Body of pancreas (tissue), 4 donors: Measurements from ENCODE around the gene SNAPC2. TPM values are rescaled to one million over a fixed set of nuclear protein-coding genes. Genes with fewer than 3 reads are reported as not detected.

Source experiments
- ATAC-seq: fragments of 150-250 bp; one replicate; pipeline ENCODE4 v1.9.1; 2016
- DNase-seq, 4 donors: peaks; one replicate each; pipeline ENCODE4 v3.0.0-alpha.2; 2019
- H3K27ac ChIP-seq, 4 donors: fragments of 200-600 bp; sonication (generic); 1 replicate in 3 of 4; 2 replicates in 1 of 4; pipeline versions ENCODE4 v1.5.1 to v1.6.1; 2016 to 2019; ENCODE audit warnings: mild to moderate bottlenecking in 1 of 4, mixed read lengths in 1 of 4, moderate library complexity in 1 of 4
- H3K27me3 ChIP-seq, 2 donors: fragments of 200-600 bp; sonication (generic); one replicate each; pipeline ENCODE4 v1.6.0; 2016; ENCODE audit warnings: mild to moderate bottlenecking in 1 of 2
- H3K36me3 ChIP-seq, 2 donors: fragments of 200-600 bp; sonication (generic); replicated peaks in 1 of 2; 2 replicates each; pipeline ENCODE4 v1.5.1; 2016; ENCODE audit warnings: low read depth in 2 of 2; ENCODE audit not compliant: insufficient read depth in 1 of 2
- H3K4me1 ChIP-seq: fragments of 200-600 bp; sonication (generic); one replicate; pipeline ENCODE4 v1.6.0; 2016
- H3K4me3 ChIP-seq, 2 donors: fragments of 200-600 bp; sonication (generic); 1 replicate in 1 of 2; 2 replicates in 1 of 2; pipeline ENCODE4 v1.5.1; 2016 to 2019
- H3K9me3 ChIP-seq, 3 donors: fragments of 200-600 bp; sonication (generic); 1 replicate in 2 of 3; 2 replicates in 1 of 3; pipeline ENCODE4 v1.5.1; 2016
- CTCF ChIP-seq, 7 experiments: fragments of 450-650 bp in 4 of 7; fragments of 200-600 bp in 3 of 7; sonication (generic) in 3 of 7; IDR thresholded peaks; one replicate each; pipeline ENCODE4 v1.5.1; 2016 to 2019; ENCODE audit warnings: antibody characterized with exemption in 7 of 7
- POLR2A ChIP-seq, 3 donors: fragments of 450-650 bp; IDR thresholded peaks; one replicate each; pipeline ENCODE4 v1.6.1; 2016; ENCODE audit warnings: antibody characterized with exemption in 3 of 3, mild to moderate bottlenecking in 2 of 3
- WGBS, 2 donors: methylation state at CpG; one replicate each; pipeline ENCODE4 v1.1.5; 2017; 5-methylcytosine and 5-hydroxymethylcytosine counted together
- intact Hi-C: fragments of 100-400 bp; cut with DNase I; formaldehyde crosslinking; loops from one replicate; pipeline ENCODE4 v1.15.1; 2023
- total RNA-seq, 2 donors: library from RNA; depleted of rRNA; stranded (reverse); fragments of >200 nt; gene quantifications; one replicate each; pipeline ENCODE4 v1.1.0, GENCODE V29; 2016

The SNAPC2 gene
- total RNA-seq, 2 donors from 2014 or later = 6.3 to 9.1 TPM

- WGBS, 2 donors = 7 to 10% methylated on average over 4 to 20 of the region's 20 CpGs
- no peak for ATAC-seq
- TF ChIP-seq CTCF (IDR thresholded peaks at IDR 0.05) (no peak), POLR2A (IDR thresholded peaks at IDR 0.05) (no peak)
- peak in 2 of 4 donors; percentile 42 to 46 for DNase-seq
- Histone ChIP-seq H3K9me3 (no peaks in the 10 kb centered on the region), H3K36me3 (no peaks in the 10 kb centered on the region), H3K27ac (peak overlapping the region; percentile 72 to 91 (median 88)), H3K27me3 (no peaks in the 10 kb centered on the region), H3K4me1 (peaks cover 53% of the 10 kb centered on the region), H3K4me3 (peak overlapping the region; percentile 46 to 52)
- intact Hi-C loops = loop anchor here (10.0 kb wide), 1 partner anchor 48 kb away; no protein-coding TSS in a partner anchor
Observed at GRCh38 chr19:7902796-7903243, 17.3 kb upstream of the SNAPC2 start.

GRCh38 chr19:7903244-7904073, 16.7 kb upstream of the SNAPC2 start, which contains the start of gene MAP2K7:
Gene MAP2K7, plus strand, starts transcription at chr19:7903877. Its CDS starts 68 bp downstream, at chr19:7903945.
- H3K27me3 ChIP-seq = no peaks in the 10 kb centered on the region
- H3K36me3 ChIP-seq = no peaks in the 10 kb centered on the region
- H3K4me1 ChIP-seq = peaks cover 53% of the 10 kb centered on the region
- peak within 1 kb of the TSS; percentile 57 to 88 for H3K4me3 ChIP-seq
- intact Hi-C loops = loop anchor here (10.0 kb wide), 1 partner anchor 49 kb away; no protein-coding TSS in a partner anchor
- 0% methylated on average over 4 to 81 of the region's 89 CpGs for WGBS, 2 donors
- peak; percentile 92 for ATAC-seq
- peak; percentile 99 to 100 (median 100) for DNase-seq
- TF ChIP-seq CTCF (IDR thresholded peaks at IDR 0.05) (peak; percentile 11 to 84 (median 46)), POLR2A (IDR thresholded peaks at IDR 0.05) (peak; percentile 60 to 91 (median 90))
- H3K9me3 ChIP-seq = no peaks in the 10 kb centered on the region
- H3K27ac ChIP-seq = peak within 1 kb of the TSS; percentile 86 to 91 (median 89)

- WGBS, 2 donors = 9 to 45% methylated on average over 8 to 41 of the region's 68 CpGs
- H3K4me1 ChIP-seq = peaks cover 53% of the 10 kb centered on the region
- H3K36me3 ChIP-seq = no peaks in the 10 kb centered on the region
- H3K9me3 ChIP-seq = no peaks in the 10 kb centered on the region
- intact Hi-C loops = loop anchor here (10.0 kb wide), 1 partner anchor 50 kb away; no protein-coding TSS in a partner anchor
- DNase-seq (peak in 3 of 4 donors; percentile 50 to 60 (median 55)), ATAC-seq (peak; percentile 41)
- peak overlapping the region; percentile 76 to 91 (median 88) for H3K27ac ChIP-seq
- H3K27me3 ChIP-seq = no peaks in the 10 kb centered on the region
- peak overlapping the region; percentile 57 to 88 for H3K4me3 ChIP-seq
- TF ChIP-seq POLR2A (IDR thresholded peaks at IDR 0.05) (no peak), CTCF (IDR thresholded peaks at IDR 0.05) (no peak)
Observed at GRCh38 chr19:7904074-7905020, 15.8 kb upstream of the SNAPC2 start.

- no peaks in the 10 kb centered on the region for H3K27me3 ChIP-seq
- no peaks in the 10 kb centered on the region for H3K9me3 ChIP-seq
- ATAC-seq = no peak
- H3K4me1 ChIP-seq = peaks cover 53% of the 10 kb centered on the region
- peaks cover 0 to 3% of the 10 kb centered on the region in 2 donors for H3K36me3 ChIP-seq
- no peak overlapping the region for H3K27ac ChIP-seq
- TF ChIP-seq CTCF (IDR thresholded peaks at IDR 0.05) (no peak), POLR2A (IDR thresholded peaks at IDR 0.05) (no peak)
- WGBS, 2 donors = 55 to 65% methylated on average over 8 to 9 of the region's 10 CpGs
- peak in 1 of 4 donors; percentile 13 for DNase-seq
- no peak overlapping the region for H3K4me3 ChIP-seq
- intact Hi-C loops = loop anchor here (10.0 kb wide), 1 partner anchor 50 kb away; no protein-coding TSS in a partner anchor
Observed at GRCh38 chr19:7905268-7905667, 14.9 kb upstream of the SNAPC2 start.
